ENCODE measurements around the gene CFAP68. TPM values are rescaled to one million over a fixed set of nuclear protein-coding genes. Genes with fewer than 3 reads are reported as not detected.
A peak's percentile ranks its signal among the peaks of the same experiment; 100 is the strongest.

The CFAP68 gene
- total and polyA plus RNA-seq, 9 of the 15 experiments (the other 6 are each of a cell fraction or from before 2014, with no cell fraction given), result 22.8 to 72.3 (median 52.5) TPM

DNA sequence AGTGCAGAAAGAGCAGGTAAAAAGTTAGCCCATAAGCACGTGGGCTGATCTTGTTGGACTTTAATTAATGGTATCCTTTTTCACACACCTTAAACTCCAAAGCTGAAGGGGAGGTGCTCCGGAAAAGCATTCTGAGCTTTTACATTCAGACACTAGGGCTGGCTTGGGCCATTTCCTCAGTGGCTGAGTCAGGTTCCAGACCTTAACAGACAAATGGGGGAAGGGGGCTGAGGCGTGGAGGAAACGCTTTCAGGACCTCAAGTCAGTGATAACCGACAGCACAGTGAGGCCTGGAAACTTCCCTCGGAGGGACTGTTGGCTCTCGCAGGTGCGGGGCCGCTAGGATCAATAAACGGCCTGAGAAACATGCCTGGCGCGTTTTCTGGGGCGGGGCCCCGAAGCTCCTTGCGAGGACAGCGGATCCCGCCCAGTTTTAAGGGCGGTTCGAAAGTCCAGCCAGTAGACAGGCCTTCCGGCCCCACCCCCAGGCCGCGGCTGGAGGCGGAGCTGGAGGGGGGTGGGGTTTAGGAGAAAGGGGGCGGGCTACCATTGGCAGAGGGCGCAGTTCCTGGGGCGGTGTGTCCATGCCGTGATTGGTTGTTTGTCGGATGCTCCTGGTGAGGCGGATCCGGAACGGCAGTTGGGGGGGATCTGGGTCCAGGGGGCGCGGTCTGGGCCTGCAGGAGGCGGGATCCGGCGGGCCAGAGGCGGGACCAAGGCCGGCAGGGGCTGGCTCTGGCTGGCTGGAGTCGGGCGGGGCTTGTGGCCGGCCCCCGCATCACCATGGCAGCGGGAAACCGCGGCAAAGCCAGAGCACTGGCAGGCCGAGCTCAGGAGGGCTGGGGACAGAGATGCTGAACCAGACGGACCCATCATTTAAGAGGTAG, 47.4 kb downstream of the CFAP68 start (continued):
- TF ChIP-seq, protein P1, sequence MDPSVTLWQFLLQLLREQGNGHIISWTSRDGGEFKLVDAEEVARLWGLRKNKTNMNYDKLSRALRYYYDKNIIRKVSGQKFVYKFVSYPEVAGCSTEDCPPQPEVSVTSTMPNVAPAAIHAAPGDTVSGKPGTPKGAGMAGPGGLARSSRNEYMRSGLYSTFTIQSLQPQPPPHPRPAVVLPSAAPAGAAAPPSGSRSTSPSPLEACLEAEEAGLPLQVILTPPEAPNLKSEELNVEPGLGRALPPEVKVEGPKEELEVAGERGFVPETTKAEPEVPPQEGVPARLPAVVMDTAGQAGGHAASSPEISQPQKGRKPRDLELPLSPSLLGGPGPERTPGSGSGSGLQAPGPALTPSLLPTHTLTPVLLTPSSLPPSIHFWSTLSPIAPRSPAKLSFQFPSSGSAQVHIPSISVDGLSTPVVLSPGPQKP (CRISPR knock-in tag; IDR thresholded peaks at IDR 0.05), result no peak
- TF ChIP-seq ZNF384 (IDR thresholded peaks at IDR 0.05; ENCODE audit: low read depth, low read length), result no peak
- TF ChIP-seq, protein P2, sequence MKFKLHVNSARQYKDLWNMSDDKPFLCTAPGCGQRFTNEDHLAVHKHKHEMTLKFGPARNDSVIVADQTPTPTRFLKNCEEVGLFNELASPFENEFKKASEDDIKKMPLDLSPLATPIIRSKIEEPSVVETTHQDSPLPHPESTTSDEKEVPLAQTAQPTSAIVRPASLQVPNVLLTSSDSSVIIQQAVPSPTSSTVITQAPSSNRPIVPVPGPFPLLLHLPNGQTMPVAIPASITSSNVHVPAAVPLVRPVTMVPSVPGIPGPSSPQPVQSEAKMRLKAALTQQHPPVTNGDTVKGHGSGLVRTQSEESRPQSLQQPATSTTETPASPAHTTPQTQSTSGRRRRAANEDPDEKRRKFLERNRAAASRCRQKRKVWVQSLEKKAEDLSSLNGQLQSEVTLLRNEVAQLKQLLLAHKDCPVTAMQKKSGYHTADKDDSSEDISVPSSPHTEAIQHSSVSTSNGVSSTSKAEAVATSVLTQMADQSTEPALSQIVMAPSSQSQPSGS (CRISPR knock-in tag; IDR thresholded peaks at IDR 0.05), result no peak
- TF ChIP-seq ZC3H4 (CRISPR knock-in tag; IDR thresholded peaks at IDR 0.05; ENCODE audit: borderline replicate concordance), result no peak
- 0 out of 2 replicates have a peak, but pooled peaks have one; percentile 30 for TF ChIP-seq MBD2 (IDR thresholded peaks at IDR 0.05; ENCODE audit: borderline replicate concordance, low read depth)
- TF ChIP-seq JUND (IDR thresholded peaks at IDR 0.05; ENCODE audit: borderline replicate concordance, low read depth, low read length), result 0 out of 2 replicates have a peak, but pooled peaks have one; percentile 1
- peak; percentile 11; the same call in 1 of the 3 replicates for TF ChIP-seq JUND (tag; IDR thresholded peaks at IDR 0.05; ENCODE audit: borderline replicate concordance, low read depth, low read length)
- TF ChIP-seq U2AF2 (optimal IDR thresholded peaks at IDR 0.05; ENCODE audit: low read depth, low read length), result no peak
- TF ChIP-seq NCOA2 (IDR thresholded peaks at IDR 0.05; ENCODE audit: partially characterized antibody in 2 of 2), result no peak
- no peak for TF ChIP-seq ZSCAN29 (IDR thresholded peaks at IDR 0.05)
- no peak for TF ChIP-seq NCOR1 (IDR thresholded peaks at IDR 0.05)
- TF ChIP-seq ZNF57 (CRISPR knock-in tag; IDR thresholded peaks at IDR 0.05), result no peak
- TF ChIP-seq SRSF1 (IDR thresholded peaks at IDR 0.05; ENCODE audit: low read depth, low read length), result no peak
- peak; percentile 70 for TF ChIP-seq CCNT2 (IDR thresholded peaks at IDR 0.05; ENCODE audit: borderline replicate concordance, extremely low read depth, insufficient read length, low read depth, low read length)
- 0 out of 2 replicates have a peak, but pooled peaks have one; percentile 56 for TF ChIP-seq E2F3 (CRISPR knock-in tag; IDR thresholded peaks at IDR 0.05)
- TF ChIP-seq ZSCAN32 (CRISPR knock-in tag; IDR thresholded peaks at IDR 0.05), result peak; percentile 65; the same call in 1 of the 2 replicates
- TF ChIP-seq ZNF431 (CRISPR knock-in tag; IDR thresholded peaks at IDR 0.05), result no peak
- TF ChIP-seq ZBTB49 (CRISPR knock-in tag; IDR thresholded peaks at IDR 0.05; ENCODE audit: borderline replicate concordance), result no peak
- no peak for TF ChIP-seq E2F5 (CRISPR knock-in tag; IDR thresholded peaks at IDR 0.05)
- no peak for TF ChIP-seq TGIF2 (CRISPR knock-in tag; IDR thresholded peaks at IDR 0.05)
- no peak for TF ChIP-seq CHCHD3 (CRISPR knock-in tag; IDR thresholded peaks at IDR 0.05)
- TF ChIP-seq JUN (IDR thresholded peaks at IDR 0.05; ENCODE audit: borderline replicate concordance, low read depth, low read length), result no peak
- TF ChIP-seq JUN (CRISPR knock-in tag; IDR thresholded peaks at IDR 0.05; ENCODE audit: borderline replicate concordance), result no peak
